ENCODE results near the gene PPIL3.

DNA sequence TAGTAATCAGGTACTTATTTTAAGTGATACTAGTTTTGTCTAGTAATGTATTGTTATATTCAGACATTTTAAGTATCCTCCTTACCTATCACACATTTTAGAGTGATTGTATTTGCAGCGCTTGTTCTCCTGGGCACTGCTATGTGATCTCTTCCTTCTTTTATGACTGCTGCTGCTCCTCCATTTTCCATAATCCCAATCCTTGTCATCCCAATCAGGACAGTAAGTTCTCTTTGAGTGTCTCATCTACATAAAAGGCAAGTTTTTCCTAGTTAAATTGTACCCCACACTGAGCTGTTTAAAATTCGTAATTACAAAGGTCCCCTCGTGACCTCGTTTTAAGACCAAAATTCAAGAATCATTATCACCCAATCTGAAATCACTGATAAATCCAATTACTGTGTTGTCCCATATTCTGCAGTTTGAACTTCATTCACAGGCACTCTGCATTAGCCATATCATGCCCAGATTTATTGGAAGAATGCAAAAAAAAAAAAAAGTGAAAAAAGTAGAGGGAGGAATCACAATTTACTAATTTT, 27.2 kb downstream of the PPIL3 start:
- TF ChIP-seq, protein P1, sequence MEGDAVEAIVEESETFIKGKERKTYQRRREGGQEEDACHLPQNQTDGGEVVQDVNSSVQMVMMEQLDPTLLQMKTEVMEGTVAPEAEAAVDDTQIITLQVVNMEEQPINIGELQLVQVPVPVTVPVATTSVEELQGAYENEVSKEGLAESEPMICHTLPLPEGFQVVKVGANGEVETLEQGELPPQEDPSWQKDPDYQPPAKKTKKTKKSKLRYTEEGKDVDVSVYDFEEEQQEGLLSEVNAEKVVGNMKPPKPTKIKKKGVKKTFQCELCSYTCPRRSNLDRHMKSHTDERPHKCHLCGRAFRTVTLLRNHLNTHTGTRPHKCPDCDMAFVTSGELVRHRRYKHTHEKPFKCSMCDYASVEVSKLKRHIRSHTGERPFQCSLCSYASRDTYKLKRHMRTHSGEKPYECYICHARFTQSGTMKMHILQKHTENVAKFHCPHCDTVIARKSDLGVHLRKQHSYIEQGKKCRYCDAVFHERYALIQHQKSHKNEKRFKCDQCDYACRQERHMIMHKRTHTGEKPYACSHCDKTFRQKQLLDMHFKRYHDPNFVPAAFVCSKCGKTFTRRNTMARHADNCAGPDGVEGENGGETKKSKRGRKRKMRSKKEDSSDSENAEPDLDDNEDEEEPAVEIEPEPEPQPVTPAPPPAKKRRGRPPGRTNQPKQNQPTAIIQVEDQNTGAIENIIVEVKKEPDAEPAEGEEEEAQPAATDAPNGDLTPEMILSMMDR (IDR thresholded peaks at IDR 0.05; ENCODE audit: insufficient read depth, low read length, poor library complexity, severe bottlenecking), result no peak
- TF ChIP-seq EZH2phosphoT487 (conservative IDR thresholded peaks at IDR 0.05; ENCODE audit: low read length), result no peak
